Lower leg skin (tissue), 4 donors: Measurements from ENCODE around the gene KRT5. TPM values are rescaled to one million over a fixed set of nuclear protein-coding genes. Genes with fewer than 3 reads are reported as not detected.

ENCODE experiments used
- DNase-seq, 2 donors: peaks; one replicate each; pipeline ENCODE4 v3.0.0-alpha.2; 2019; ENCODE audit warnings: low spot score in 2 of 2
- H3K4me3 ChIP-seq: fragments of 200-600 bp; sonication (generic); 2 replicates; pipeline ENCODE4 v1.5.1; 2017; ENCODE audit warnings: mild to moderate bottlenecking, low read depth; ENCODE audit not compliant: poor library complexity, severe bottlenecking
- CTCF ChIP-seq, 3 donors: fragments of 450-650 bp; IDR thresholded peaks; one replicate each; pipeline ENCODE4 v1.5.1; 2016; ENCODE audit warnings: antibody characterized with exemption in 3 of 3, mild to moderate bottlenecking in 3 of 3, moderate library complexity in 2 of 3
- POLR2A ChIP-seq, 2 donors: fragments of 450-650 bp; IDR thresholded peaks; one replicate each; pipeline ENCODE4 v1.6.1; 2016 to 2017; ENCODE audit warnings: antibody characterized with exemption in 2 of 2, mild to moderate bottlenecking in 1 of 2, moderate library complexity in 1 of 2
- WGBS, 2 donors: methylation state at CpG; one replicate each; pipeline ENCODE4 v1.1.5; 2018; 5-methylcytosine and 5-hydroxymethylcytosine counted together
- intact Hi-C: fragments of 100-400 bp; cut with DNase I; formaldehyde crosslinking; loops from one replicate; pipeline ENCODE4 v1.15.0; 2023; ENCODE audit warnings: low total_unique reads
- total RNA-seq, 4 donors: library from RNA; depleted of rRNA; stranded (reverse); fragments of >200 nt; gene quantifications; one replicate each; pipeline ENCODE4 v1.1.0, GENCODE V29; 2016

The KRT5 gene
- 1,000 to 10,000 TPM; 2,541 to 6,567 (median 4,278) TPM for total RNA-seq

- H3K4me3 ChIP-seq = peak within 1 kb of the TSS; percentile 46
- WGBS, 2 donors = 39 to 61% methylated on average over 28 to 29 of the region's 29 CpGs
- peak; percentile 78 to 87 for DNase-seq
- intact Hi-C loops = no loop called here
- TF ChIP-seq POLR2A (IDR thresholded peaks at IDR 0.05) = no peak
- no peak for TF ChIP-seq CTCF (IDR thresholded peaks at IDR 0.05)
Measured at GRCh38 chr12:52519826-52520662, at the start of gene KRT5. Gene KRT5 (minus strand): TSS chr12:52520394. CDS start chr12:52520296, 98 bp downstream.

- intact Hi-C loops = no loop called here
- WGBS, 2 donors = 87 to 96% methylated on average over 12 of the region's 12 CpGs
Measured at GRCh38 chr12:52568111-52568510, 47.9 kb upstream of the KRT5 start.

GRCh38 chr12:52566847-52567291 lies 46.7 kb upstream of the KRT5 start:
- no peak overlapping the region for H3K4me3 ChIP-seq
- intact Hi-C loops = no loop called here
- no peak for DNase-seq
- TF ChIP-seq CTCF (IDR thresholded peaks at IDR 0.05) = no peak
- TF ChIP-seq POLR2A (IDR thresholded peaks at IDR 0.05) = no peak
- WGBS, 2 donors = 81 to 86% methylated on average over 7 to 8 of the region's 8 CpGs

More at GRCh38 chr12:52568111-52568510, 47.9 kb upstream of the KRT5 start:
- H3K4me3 ChIP-seq = no peak overlapping the region
- TF ChIP-seq POLR2A (IDR thresholded peaks at IDR 0.05) (no peak), CTCF (IDR thresholded peaks at IDR 0.05) (no peak)
- DNase-seq = no peak

- no peak overlapping the region for H3K4me3 ChIP-seq
- TF ChIP-seq CTCF (IDR thresholded peaks at IDR 0.05) = no peak
- no peak for TF ChIP-seq POLR2A (IDR thresholded peaks at IDR 0.05)
- intact Hi-C loops = no loop called here
- DNase-seq = no peak
- 73 to 78% methylated on average over 1 of the region's 1 CpG for WGBS, 2 donors
Measured at GRCh38 chr12:52564582-52564981, 44.4 kb upstream of the KRT5 start.

- WGBS, 2 donors = 69 to 77% methylated on average over 3 of the region's 3 CpGs
- intact Hi-C loops = no loop called here
- TF ChIP-seq POLR2A (IDR thresholded peaks at IDR 0.05) (no peak), CTCF (IDR thresholded peaks at IDR 0.05) (no peak)
- no peak for DNase-seq
- H3K4me3 ChIP-seq = no peak overlapping the region
Measured at GRCh38 chr12:52561880-52562449, 41.8 kb upstream of the KRT5 start.
